WTC11 (cell line): ENCODE measurements around the gene TNIP2. TPM values are rescaled to one million over a fixed set of nuclear protein-coding genes. Genes with fewer than 3 reads are reported as not detected.
A peak's percentile ranks its signal among the peaks of the same experiment; 100 is the strongest.

Experiments used
- ATAC-seq: fragments of 200-7000 bp; cut with Tn5 transposase; 2 replicates; pipeline ENCODE4 v1.10.0; 2021; ENCODE audit warnings: mild to moderate bottlenecking, moderate library complexity
- CTCF ChIA-PET: fragments of 300-600 bp; sonication (Branson Sonifier 250); formaldehyde crosslinking; loops from one replicate; lab custom pipeline; 2021; ENCODE audit warnings: antibody characterized with exemption; lab: Charles Lee
- POLR2A ChIA-PET: fragments of 350-600 bp; sonication (Branson Sonifier 250); formaldehyde crosslinking; loops from one replicate; lab custom pipeline; 2021; ENCODE audit warnings: antibody characterized with exemption; lab: Charles Lee
- DNase-seq: peaks from one replicate; pipeline ENCODE4 v3.0.0; 2021; ENCODE audit warnings: low spot score
- H3K27ac Mint-ChIP-seq: 2 replicates; pipeline ENCODE4 v1.8.0; 2021; ENCODE audit warnings: mixed read lengths
- H3K27me3 Mint-ChIP-seq: 2 replicates; pipeline ENCODE4 v1.8.0; 2021; ENCODE audit warnings: low read depth, mild to moderate bottlenecking, moderate library complexity, mixed read lengths
- H3K36me3 Mint-ChIP-seq: 2 replicates; pipeline ENCODE4 v1.8.0; 2021; ENCODE audit warnings: mixed read lengths
- H3K4me1 Mint-ChIP-seq: 2 replicates; pipeline ENCODE4 v1.8.0; 2022; ENCODE audit warnings: mixed read lengths
- H3K4me3 Mint-ChIP-seq: 2 replicates; pipeline ENCODE4 v1.8.0; 2021; ENCODE audit warnings: mild to moderate bottlenecking, moderate library complexity, mixed read lengths
- H3K9me3 Mint-ChIP-seq: 2 replicates; pipeline ENCODE4 v1.8.0; 2021; ENCODE audit warnings: mixed read lengths
- ATF3 ChIP-seq: sonication (generic); formaldehyde crosslinking; conservative IDR thresholded peaks from 2 replicates; pipeline ENCODE4 v1.8.1; 2022; ENCODE audit warnings: mild to moderate bottlenecking, missing genetic modification reagents
- CREB1 ChIP-seq: sonication (generic); formaldehyde crosslinking; IDR thresholded peaks from 2 replicates; pipeline ENCODE4 v1.8.0; 2023; ENCODE audit warnings: mild to moderate bottlenecking, missing genetic modification reagents
- E2F1 ChIP-seq: sonication (generic); formaldehyde crosslinking; IDR thresholded peaks from 2 replicates; pipeline ENCODE4 v1.8.0; 2022; ENCODE audit warnings: mild to moderate bottlenecking, missing genetic modification reagents
- E2F5 ChIP-seq: sonication (generic); formaldehyde crosslinking; IDR thresholded peaks from 2 replicates; pipeline ENCODE4 v1.8.1; 2022; ENCODE audit warnings: mild to moderate bottlenecking, moderate library complexity, missing genetic modification reagents
- FOXJ3 ChIP-seq: sonication (generic); formaldehyde crosslinking; IDR thresholded peaks from 2 replicates; pipeline ENCODE4 v1.9.0; 2021; ENCODE audit warnings: missing genetic modification reagents, mild to moderate bottlenecking, borderline replicate concordance
- FOXP1 ChIP-seq: sonication (generic); formaldehyde crosslinking; IDR thresholded peaks from 2 replicates; pipeline ENCODE4 v1.8.0; 2022; ENCODE audit warnings: missing genetic modification reagents, mild to moderate bottlenecking, moderate library complexity, borderline replicate concordance
- GTF2I ChIP-seq: fragments of 250-450 bp; sonication (Bioruptor Pico); conservative IDR thresholded peaks from 2 replicates; pipeline ENCODE4 v1.4.0; 2021; ENCODE audit warnings: mild to moderate bottlenecking
- MAX ChIP-seq: sonication (generic); formaldehyde crosslinking; IDR thresholded peaks from 2 replicates; pipeline ENCODE4 v1.8.0; 2022; ENCODE audit warnings: mild to moderate bottlenecking, missing genetic modification reagents
- PRDM15 ChIP-seq: sonication (generic); formaldehyde crosslinking; IDR thresholded peaks from 2 replicates; pipeline ENCODE4 v1.8.0; 2022; ENCODE audit warnings: missing genetic modification reagents
- TEAD1 ChIP-seq: sonication (generic); formaldehyde crosslinking; IDR thresholded peaks from 2 replicates; pipeline ENCODE4 v1.8.0; 2022; ENCODE audit warnings: mild to moderate bottlenecking, missing genetic modification reagents
- ZNF219 ChIP-seq: sonication (generic); formaldehyde crosslinking; IDR thresholded peaks from 2 replicates; pipeline ENCODE4 v1.8.0; 2023; ENCODE audit warnings: missing genetic modification reagents, mild to moderate bottlenecking, borderline replicate concordance
- ZNF423 ChIP-seq: fragments of 250-450 bp; sonication (Bioruptor Pico); IDR thresholded peaks from 2 replicates; pipeline ENCODE4 v2.1.2; 2022; ENCODE audit warnings: mild to moderate bottlenecking, moderate library complexity
- total RNA-seq: library from RNA; stranded (reverse); gene quantifications from 3 replicates; pipeline ENCODE4 v1.2.3, GENCODE V29; 2021
- TF ChIP-seq, protein P1 (sequence below): fragments of 250-450 bp; sonication (Bioruptor Pico); IDR thresholded peaks from 2 replicates; pipeline ENCODE4 v1.9.0; 2021; ENCODE audit warnings: moderate library complexity, mild to moderate bottlenecking, inconsistent platforms, borderline replicate concordance
- TF ChIP-seq, protein P2 (sequence below): fragments of 250-450 bp; sonication (Bioruptor Pico); IDR thresholded peaks from 2 replicates; pipeline ENCODE4 v1.9.0; 2021; ENCODE audit warnings: mild to moderate bottlenecking

The TNIP2 gene
- total RNA-seq, 1 experiment from 2014 or later = 44.4 TPM

- peak; percentile 13 for DNase-seq
- H3K27me3 Mint-ChIP-seq = peaks cover 21% of the 10 kb centered on the region
- peaks cover 18% of the 10 kb centered on the region for H3K4me1 Mint-ChIP-seq
Measured at GRCh38 chr4:2790583-2791517, 34.7 kb upstream of the TNIP2 start.

DNA sequence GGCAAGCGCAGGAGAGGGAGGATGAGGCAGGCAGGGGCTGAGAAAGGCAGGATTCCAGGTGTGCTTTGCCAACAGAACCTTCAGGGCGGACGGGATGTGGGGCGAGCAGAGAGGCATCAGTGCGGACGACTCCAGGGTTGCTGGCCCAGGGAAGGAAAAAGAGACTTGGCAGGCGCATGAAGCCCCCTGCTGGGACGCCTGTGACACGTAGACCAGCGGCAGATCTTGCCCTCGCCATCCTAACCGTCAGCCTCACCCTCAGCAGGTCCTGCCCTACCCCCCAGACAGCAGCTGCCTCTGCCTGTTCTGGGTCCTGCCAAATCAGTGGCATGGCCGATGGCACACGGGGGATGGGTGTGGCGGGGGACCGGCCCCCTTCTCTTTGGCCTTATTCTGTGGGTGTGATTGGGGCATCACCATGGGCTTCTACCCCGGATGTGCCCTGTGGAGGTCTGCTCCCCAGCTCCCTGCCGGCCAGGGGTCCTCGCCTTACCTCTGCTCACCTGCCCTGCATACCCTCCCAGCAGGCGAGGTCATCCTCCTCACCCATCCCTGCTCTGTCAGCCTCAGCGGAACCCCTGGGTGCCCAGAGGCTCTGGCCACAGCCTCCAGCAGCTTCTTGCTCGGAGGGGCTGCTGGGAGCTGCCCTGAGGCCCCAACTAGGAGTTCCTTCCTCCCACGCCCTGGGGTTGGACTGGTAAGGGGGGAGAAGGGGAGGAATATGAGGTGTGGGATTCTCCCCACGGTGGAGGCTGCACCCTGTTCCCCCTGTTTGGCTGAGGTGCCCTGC is 33.9 kb upstream of the TNIP2 start:
- H3K27ac Mint-ChIP-seq = peak overlapping the region; percentile 19; the same call in 1 of the 2 replicates
- peaks cover 21% of the 10 kb centered on the region for H3K27me3 Mint-ChIP-seq
- CTCF ChIA-PET = no interaction called here
- peak; percentile 19 for DNase-seq
- ATAC-seq = no peak
- H3K9me3 Mint-ChIP-seq = no peaks in the 10 kb centered on the region
- TF ChIP-seq ZNF219 (CRISPR knock-in tag) (no peak), FOXP1 (CRISPR knock-in tag) (0 out of 2 replicates have a peak, but pooled peaks have one; percentile 1)
- POLR2A ChIA-PET = no interaction called here
- H3K36me3 Mint-ChIP-seq = no peaks in the 10 kb centered on the region
- H3K4me1 Mint-ChIP-seq = peaks cover 18% of the 10 kb centered on the region
- H3K4me3 Mint-ChIP-seq = no peak overlapping the region

More at GRCh38 chr4:2790583-2791517, 34.7 kb upstream of the TNIP2 start:
- POLR2A ChIA-PET = interaction anchor here (1.3 kb wide), 1 partner anchor 34 kb away, joined by 3 read pairs; no protein-coding TSS in a partner anchor
- H3K27ac Mint-ChIP-seq = no peak overlapping the region
- no peak for TF ChIP-seq PRDM15 (CRISPR knock-in tag)
- no peak overlapping the region for H3K4me3 Mint-ChIP-seq
- no peak for ATAC-seq
- CTCF ChIA-PET = no interaction called here
- no peaks in the 10 kb centered on the region for H3K36me3 Mint-ChIP-seq
- no peaks in the 10 kb centered on the region for H3K9me3 Mint-ChIP-seq

GRCh38 chr4:2789351-2789750 is 33.2 kb upstream of the TNIP2 start:
- no peak overlapping the region for H3K4me3 Mint-ChIP-seq
- H3K4me1 Mint-ChIP-seq = peaks cover 18% of the 10 kb centered on the region
- TF ChIP-seq GTF2I (CRISPR knock-in tag) = 0 out of 2 replicates have a peak, but pooled peaks have one; percentile 38
- no peak for TF ChIP-seq TEAD1 (CRISPR knock-in tag)
- no peak for TF ChIP-seq ATF3 (CRISPR knock-in tag)
- peak overlapping the region; percentile 19; the same call in 1 of the 2 replicates for H3K27ac Mint-ChIP-seq
- H3K27me3 Mint-ChIP-seq = peaks cover 21% of the 10 kb centered on the region
- ChIA-PET CTCF (no interaction called here), POLR2A (no interaction called here)
- H3K36me3 Mint-ChIP-seq = no peaks in the 10 kb centered on the region
- H3K9me3 Mint-ChIP-seq = no peaks in the 10 kb centered on the region
- no peak for DNase-seq
- ATAC-seq = no peak

- Mint-ChIP-seq H3K27me3 (peaks cover 17% of the 10 kb centered on the region), H3K36me3 (no peaks in the 10 kb centered on the region), H3K4me3 (no peak overlapping the region), H3K27ac (no peak overlapping the region), H3K4me1 (peaks cover 18% of the 10 kb centered on the region), H3K9me3 (no peaks in the 10 kb centered on the region)
- no peak for TF ChIP-seq E2F1 (CRISPR knock-in tag)
- TF ChIP-seq, protein P1, sequence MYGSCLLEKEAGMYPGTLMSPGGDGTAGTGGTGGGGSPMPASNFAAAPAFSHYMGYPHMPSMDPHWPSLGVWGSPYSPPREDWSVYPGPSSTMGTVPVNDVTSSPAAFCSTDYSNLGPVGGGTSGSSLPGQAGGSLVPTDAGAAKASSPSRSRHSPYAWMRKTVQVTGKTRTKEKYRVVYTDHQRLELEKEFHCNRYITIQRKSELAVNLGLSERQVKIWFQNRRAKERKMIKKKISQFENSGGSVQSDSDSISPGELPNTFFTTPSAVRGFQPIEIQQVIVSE (CRISPR knock-in tag) = no peak
- TF ChIP-seq ZNF423 (CRISPR knock-in tag) = no peak
- TF ChIP-seq, protein P2, sequence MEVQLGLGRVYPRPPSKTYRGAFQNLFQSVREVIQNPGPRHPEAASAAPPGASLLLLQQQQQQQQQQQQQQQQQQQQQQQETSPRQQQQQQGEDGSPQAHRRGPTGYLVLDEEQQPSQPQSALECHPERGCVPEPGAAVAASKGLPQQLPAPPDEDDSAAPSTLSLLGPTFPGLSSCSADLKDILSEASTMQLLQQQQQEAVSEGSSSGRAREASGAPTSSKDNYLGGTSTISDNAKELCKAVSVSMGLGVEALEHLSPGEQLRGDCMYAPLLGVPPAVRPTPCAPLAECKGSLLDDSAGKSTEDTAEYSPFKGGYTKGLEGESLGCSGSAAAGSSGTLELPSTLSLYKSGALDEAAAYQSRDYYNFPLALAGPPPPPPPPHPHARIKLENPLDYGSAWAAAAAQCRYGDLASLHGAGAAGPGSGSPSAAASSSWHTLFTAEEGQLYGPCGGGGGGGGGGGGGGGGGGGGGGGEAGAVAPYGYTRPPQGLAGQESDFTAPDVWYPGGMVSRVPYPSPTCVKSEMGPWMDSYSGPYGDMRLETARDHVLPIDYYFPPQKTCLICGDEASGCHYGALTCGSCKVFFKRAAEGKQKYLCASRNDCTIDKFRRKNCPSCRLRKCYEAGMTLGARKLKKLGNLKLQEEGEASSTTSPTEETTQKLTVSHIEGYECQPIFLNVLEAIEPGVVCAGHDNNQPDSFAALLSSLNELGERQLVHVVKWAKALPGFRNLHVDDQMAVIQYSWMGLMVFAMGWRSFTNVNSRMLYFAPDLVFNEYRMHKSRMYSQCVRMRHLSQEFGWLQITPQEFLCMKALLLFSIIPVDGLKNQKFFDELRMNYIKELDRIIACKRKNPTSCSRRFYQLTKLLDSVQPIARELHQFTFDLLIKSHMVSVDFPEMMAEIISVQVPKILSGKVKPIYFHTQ = no peak
- TF ChIP-seq FOXJ3 (CRISPR knock-in tag) = no peak
- no peak for TF ChIP-seq MAX
- no peak for TF ChIP-seq E2F5
- no peak for TF ChIP-seq CREB1
- ChIA-PET POLR2A (no interaction called here), CTCF (no interaction called here)
- ATAC-seq (no peak), DNase-seq (no peak)
Measured at GRCh38 chr4:2788532-2789103, 32.5 kb upstream of the TNIP2 start.
